B cell (primary cell): Measurements from ENCODE around the gene NR3C2.
"Not testable (repeated sequence)": the region's sequence is repeated elsewhere in the genome, so short reads cannot be mapped to it uniquely, and the experiment has no call there.

Experiments
- CTCF ChIP-seq: fragments of 200-600 bp; IDR thresholded peaks from one replicate; pipeline ENCODE4 v1.8.0; 2022; ENCODE audit warnings: antibody characterized with exemption, mild to moderate bottlenecking
- EZH2 ChIP-seq: IDR thresholded peaks from 2 replicates; pipeline ENCODE4 v1.6.1; 2012; ENCODE audit warnings: borderline replicate concordance, low read depth, mild to moderate bottlenecking, moderate library complexity, low read length; ENCODE audit not compliant: insufficient read depth, poor library complexity, severe bottlenecking

- TF ChIP-seq CTCF, EZH2: not testable (repeated sequence)
Measured at GRCh38 chr4:148083073-148083472, 359.1 kb downstream of the NR3C2 start.
